BJ (cell line): ENCODE measurements around the gene KMT2A. TPM values are rescaled to one million over a fixed set of nuclear protein-coding genes. Genes with fewer than 3 reads are reported as not detected.

Experiments used
- CTCF ChIA-PET: fragments of 350-600 bp; formaldehyde crosslinking; extraction: SDS; loops from one replicate; lab custom pipeline; 2021; ENCODE audit warnings: antibody characterized with exemption, inconsistent platforms; lab: Yijun Ruan, JAX
- POLR2A ChIA-PET: fragments of 300-600 bp; sonication (Branson Sonifier 250); formaldehyde crosslinking; extraction: SDS; loops from one replicate; lab custom pipeline; 2021; ENCODE audit warnings: antibody characterized with exemption; lab: Charles Lee
- DNase-seq: peaks from one replicate; pipeline ENCODE4 v3.0.0-alpha.2; 2011; ENCODE audit warnings: low read depth
- H3K27me3 ChIP-seq: 2 replicates; pipeline ENCODE4 v1.6.0; 2011; ENCODE audit warnings: low read length; ENCODE audit not compliant: control insufficient read depth, insufficient read depth
- H3K36me3 ChIP-seq: 2 replicates; pipeline ENCODE4 v1.5.1; 2011; ENCODE audit warnings: low read length; ENCODE audit not compliant: control insufficient read depth, insufficient read depth
- H3K4me3 ChIP-seq: 2 replicates; pipeline ENCODE4 v1.5.1; 2011; ENCODE audit warnings: low read depth, mild to moderate bottlenecking, control low read depth, low read length
- CTCF ChIP-seq: IDR thresholded peaks from 2 replicates; pipeline ENCODE4 v1.5.1; 2011; ENCODE audit warnings: low read depth, mild to moderate bottlenecking, control low read depth, inconsistent platforms, low read length, moderate library complexity; ENCODE audit not compliant: insufficient read depth
- polyA plus RNA-seq: library from polyadenylated mRNA; depleted of rRNA; stranded (reverse); fragments of >200 nt; gene quantifications from 2 replicates; pipeline ENCODE4 v1.2.3, GENCODE V29; 2011

The KMT2A gene
- polyA plus RNA-seq, 1 experiment, result 21.9 TPM

- peaks cover 3% of the 10 kb centered on the region; the same call in 1 of the 2 replicates for H3K36me3 ChIP-seq
- POLR2A ChIA-PET, result no interaction called here
- CTCF ChIA-PET, result no interaction called here
- no peak overlapping the region for H3K4me3 ChIP-seq
- no peaks in the 10 kb centered on the region for H3K27me3 ChIP-seq
- TF ChIP-seq CTCF, result no peak
- no peak for DNase-seq
These were observed 97.8 kb downstream of the KMT2A start for GRCh38 chr11:118533769-118534729.

- DNase-seq, result no peak
- CTCF ChIA-PET, result no interaction called here
These were observed 99.0 kb downstream of the KMT2A start for GRCh38 chr11:118535261-118535660.

GRCh38 chr11:118536726-118537125, 100.4 kb downstream of the KMT2A start:
- H3K27me3 ChIP-seq, result no peaks in the 10 kb centered on the region
- POLR2A ChIA-PET, result no interaction called here
- H3K4me3 ChIP-seq, result no peak overlapping the region
- CTCF ChIA-PET, result no interaction called here
- DNase-seq, result no peak
- TF ChIP-seq CTCF, result no peak
- peaks cover 3% of the 10 kb centered on the region; the same call in 1 of the 2 replicates for H3K36me3 ChIP-seq

More at GRCh38 chr11:118535261-118535660, 99.0 kb downstream of the KMT2A start:
- Histone ChIP-seq H3K36me3 (peaks cover 3% of the 10 kb centered on the region; the same call in 1 of the 2 replicates), H3K27me3 (no peaks in the 10 kb centered on the region), H3K4me3 (no peak overlapping the region)
- POLR2A ChIA-PET, result no interaction called here
- TF ChIP-seq CTCF, result no peak

- TF ChIP-seq CTCF, result no peak
- DNase-seq, result no peak
- Histone ChIP-seq H3K27me3 (no peaks in the 10 kb centered on the region), H3K36me3 (peaks cover 3% of the 10 kb centered on the region; the same call in 1 of the 2 replicates), H3K4me3 (no peak overlapping the region)
- ChIA-PET CTCF (no interaction called here), POLR2A (no interaction called here)
These were observed 101.2 kb downstream of the KMT2A start for GRCh38 chr11:118537409-118537980.

- Histone ChIP-seq H3K36me3 (peaks cover 5% of the 10 kb centered on the region), H3K27me3 (no peaks in the 10 kb centered on the region), H3K4me3 (no peak overlapping the region)
- no peak for TF ChIP-seq CTCF
- no peak for DNase-seq
- POLR2A ChIA-PET, result no interaction called here
- CTCF ChIA-PET, result no interaction called here
These were observed 107.8 kb downstream of the KMT2A start for GRCh38 chr11:118544010-118544646.
